ENCODE data around the gene KAT2A. TPM values are rescaled to one million over a fixed set of nuclear protein-coding genes. Genes with fewer than 3 reads are reported as not detected.

The KAT2A gene
- total RNA-seq, 1 donor from 2014 or later, result 43.6 TPM

DNA sequence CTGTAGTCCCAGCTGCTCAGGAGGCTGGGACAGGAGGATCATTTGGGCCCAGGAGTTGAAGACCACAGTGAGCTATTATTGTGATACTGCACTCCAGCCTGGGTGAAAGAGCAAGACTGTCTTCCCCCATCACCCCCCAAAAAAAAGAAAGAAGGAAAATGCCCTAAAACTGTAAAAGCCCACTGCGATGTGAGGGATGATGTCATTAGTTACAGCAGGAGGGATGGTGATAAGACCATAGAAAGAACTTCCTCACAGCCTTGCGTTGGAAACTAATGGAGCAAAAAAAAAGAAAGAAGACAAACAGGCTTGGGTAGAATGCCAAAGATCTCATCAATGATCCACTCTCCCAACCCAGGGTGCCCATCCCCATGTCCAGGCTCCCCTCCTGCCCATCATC, 41.6 kb downstream of the KAT2A start:
- DNase-seq (ENCODE audit: low read depth, low spot score), result no peak
- H3K27me3 Mint-ChIP-seq (ENCODE audit: low read depth), result peaks cover 11% of the 10 kb centered on the region
- TF ChIP-seq, protein P1, sequence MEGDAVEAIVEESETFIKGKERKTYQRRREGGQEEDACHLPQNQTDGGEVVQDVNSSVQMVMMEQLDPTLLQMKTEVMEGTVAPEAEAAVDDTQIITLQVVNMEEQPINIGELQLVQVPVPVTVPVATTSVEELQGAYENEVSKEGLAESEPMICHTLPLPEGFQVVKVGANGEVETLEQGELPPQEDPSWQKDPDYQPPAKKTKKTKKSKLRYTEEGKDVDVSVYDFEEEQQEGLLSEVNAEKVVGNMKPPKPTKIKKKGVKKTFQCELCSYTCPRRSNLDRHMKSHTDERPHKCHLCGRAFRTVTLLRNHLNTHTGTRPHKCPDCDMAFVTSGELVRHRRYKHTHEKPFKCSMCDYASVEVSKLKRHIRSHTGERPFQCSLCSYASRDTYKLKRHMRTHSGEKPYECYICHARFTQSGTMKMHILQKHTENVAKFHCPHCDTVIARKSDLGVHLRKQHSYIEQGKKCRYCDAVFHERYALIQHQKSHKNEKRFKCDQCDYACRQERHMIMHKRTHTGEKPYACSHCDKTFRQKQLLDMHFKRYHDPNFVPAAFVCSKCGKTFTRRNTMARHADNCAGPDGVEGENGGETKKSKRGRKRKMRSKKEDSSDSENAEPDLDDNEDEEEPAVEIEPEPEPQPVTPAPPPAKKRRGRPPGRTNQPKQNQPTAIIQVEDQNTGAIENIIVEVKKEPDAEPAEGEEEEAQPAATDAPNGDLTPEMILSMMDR (conservative IDR thresholded peaks at IDR 0.05), result no peak
- H3K27ac Mint-ChIP-seq (ENCODE audit: unreplicated experiment), result no peak overlapping the region
- H3K36me3 Mint-ChIP-seq (ENCODE audit: low read depth), result no peaks in the 10 kb centered on the region
- no peaks in the 10 kb centered on the region for H3K9me3 Mint-ChIP-seq
- no peaks in the 10 kb centered on the region for H3K4me1 Mint-ChIP-seq
- H3K4me3 Mint-ChIP-seq, result no peak overlapping the region

DNA sequence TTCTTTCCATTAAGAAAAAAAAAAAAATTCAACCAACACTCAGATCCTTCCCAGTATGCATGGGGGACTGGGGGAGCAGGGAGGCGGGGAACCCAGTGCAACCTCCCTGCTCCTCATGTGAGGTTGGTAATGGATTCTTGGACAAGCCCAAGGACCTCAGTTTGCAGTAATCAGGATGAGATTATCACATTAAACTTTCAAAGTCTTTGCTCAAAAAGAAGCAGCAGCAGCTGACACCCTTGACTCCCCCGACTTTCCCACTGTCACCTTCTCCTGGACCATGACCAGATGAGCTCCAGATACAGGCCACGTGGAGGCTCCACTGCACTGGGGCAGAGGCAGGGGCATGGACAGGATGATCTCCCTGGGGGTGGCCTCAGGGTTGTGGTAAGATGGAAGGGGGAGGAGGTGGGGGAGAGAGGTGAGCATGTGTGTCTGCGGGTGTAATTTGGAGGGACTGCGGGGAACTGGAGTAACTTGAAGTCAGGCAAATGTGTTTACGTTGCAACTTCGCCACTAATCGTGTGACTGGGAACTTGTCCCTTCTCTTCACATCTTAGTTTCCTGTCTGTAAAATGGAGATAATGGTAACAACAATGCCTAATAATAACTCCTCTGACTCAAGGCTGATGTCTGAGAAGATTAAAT, 42.6 kb downstream of the KAT2A start:
- TF ChIP-seq, protein P1 (conservative IDR thresholded peaks at IDR 0.05), result no peak
- Mint-ChIP-seq H3K36me3 (ENCODE audit: low read depth) (no peaks in the 10 kb centered on the region), H3K27ac (ENCODE audit: unreplicated experiment) (peak overlapping the region; percentile 57), H3K4me1 (no peaks in the 10 kb centered on the region), H3K27me3 (ENCODE audit: low read depth) (peaks cover 19% of the 10 kb centered on the region), H3K9me3 (no peaks in the 10 kb centered on the region), H3K4me3 (no peak overlapping the region)
- DNase-seq (ENCODE audit: low read depth, low spot score), result no peak

DNA sequence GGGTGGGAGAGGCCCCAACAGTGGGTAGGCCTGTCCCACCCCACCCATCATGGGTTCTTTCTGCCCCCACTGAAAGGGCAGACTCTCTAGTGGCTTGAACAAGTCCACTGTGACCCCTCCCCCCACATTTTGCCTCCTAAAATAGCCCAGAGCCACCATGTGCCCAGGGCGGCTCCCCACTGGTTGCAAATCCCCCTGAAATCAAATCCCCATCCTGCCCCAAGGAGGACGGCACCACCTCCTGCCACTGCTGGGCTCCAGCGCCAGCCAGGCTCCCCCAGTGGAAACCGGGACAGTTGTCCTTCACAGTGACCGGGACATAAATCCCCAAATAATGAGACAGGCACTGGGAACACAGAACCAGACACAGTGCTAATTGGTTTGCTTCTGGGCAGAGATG, 43.4 kb downstream of the KAT2A start:
- no peak for DNase-seq (ENCODE audit: low read depth, low spot score)
- Mint-ChIP-seq H3K4me1 (no peaks in the 10 kb centered on the region), H3K4me3 (no peak overlapping the region), H3K27me3 (ENCODE audit: low read depth) (peaks cover 27% of the 10 kb centered on the region), H3K27ac (ENCODE audit: unreplicated experiment) (no peak overlapping the region), H3K9me3 (no peaks in the 10 kb centered on the region), H3K36me3 (ENCODE audit: low read depth) (no peaks in the 10 kb centered on the region)
- TF ChIP-seq, protein P1 (conservative IDR thresholded peaks at IDR 0.05), result no peak

DNA sequence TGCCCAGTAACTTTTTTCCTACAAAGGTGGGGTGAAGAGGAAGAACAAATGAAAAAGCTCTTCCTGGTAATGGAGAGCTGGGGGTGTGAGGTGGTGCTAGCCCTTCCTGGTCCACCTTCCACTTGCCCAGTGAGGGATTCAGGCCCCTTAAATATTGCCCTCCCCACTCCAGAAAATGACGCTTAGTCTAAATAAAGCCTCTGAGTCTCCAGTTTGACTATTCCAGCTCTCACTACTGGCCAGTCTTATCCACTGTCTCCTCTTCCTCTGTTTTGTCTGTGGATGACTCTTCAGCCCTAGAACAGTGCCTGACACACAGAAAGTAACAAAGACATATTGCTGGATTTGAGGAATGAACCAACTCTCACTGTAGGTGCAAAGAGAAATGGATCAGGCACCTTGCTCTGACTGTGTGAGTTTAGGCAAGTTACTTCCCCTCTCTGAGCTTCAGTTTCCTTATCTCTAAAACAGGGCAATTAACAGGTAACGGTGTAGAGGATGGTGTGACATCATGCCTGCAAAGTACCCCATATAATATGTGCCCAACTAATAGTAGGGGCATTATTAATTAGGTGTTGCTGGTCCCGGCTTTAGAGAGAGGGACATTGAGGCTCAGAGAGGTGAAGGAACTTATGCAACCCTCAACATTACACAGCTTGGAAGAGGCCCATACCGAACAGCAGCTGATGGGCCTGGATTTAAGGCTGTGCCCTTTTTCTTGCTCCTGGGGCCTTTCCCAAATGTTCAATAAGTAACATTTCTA, 44.2 kb downstream of the KAT2A start:
- Mint-ChIP-seq H3K36me3 (ENCODE audit: low read depth) (no peaks in the 10 kb centered on the region), H3K27ac (ENCODE audit: unreplicated experiment) (no peak overlapping the region), H3K4me1 (no peaks in the 10 kb centered on the region), H3K27me3 (ENCODE audit: low read depth) (peaks cover 31% of the 10 kb centered on the region), H3K9me3 (no peaks in the 10 kb centered on the region), H3K4me3 (no peak overlapping the region)
- DNase-seq (ENCODE audit: low read depth, low spot score), result no peak
- TF ChIP-seq, protein P1 (conservative IDR thresholded peaks at IDR 0.05), result no peak

DNA sequence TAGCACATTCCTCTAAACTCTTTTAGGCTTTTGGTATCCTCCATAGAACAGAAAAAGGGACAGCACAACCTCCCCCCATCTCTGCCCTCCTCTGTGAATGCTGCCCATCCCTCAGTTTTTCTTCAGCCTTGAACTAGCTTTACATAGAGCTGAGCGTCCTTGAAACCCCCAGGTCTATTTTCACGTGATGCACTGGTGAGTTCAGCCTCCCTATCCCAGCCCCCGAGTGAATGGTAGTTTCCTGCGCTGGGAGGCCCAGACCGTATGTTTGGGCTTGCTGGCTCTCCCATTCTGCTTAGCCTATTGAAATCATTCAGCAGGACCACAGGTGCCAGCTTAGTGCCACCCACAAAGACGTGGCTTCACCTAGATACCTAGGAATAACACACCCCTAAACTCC, 45.4 kb downstream of the KAT2A start:
- H3K4me3 Mint-ChIP-seq, result no peak overlapping the region
- no peaks in the 10 kb centered on the region for H3K4me1 Mint-ChIP-seq
- TF ChIP-seq, protein P1 (conservative IDR thresholded peaks at IDR 0.05), result no peak
- no peak overlapping the region for H3K27ac Mint-ChIP-seq (ENCODE audit: unreplicated experiment)
- H3K27me3 Mint-ChIP-seq (ENCODE audit: low read depth), result peaks cover 43% of the 10 kb centered on the region
- H3K9me3 Mint-ChIP-seq, result no peaks in the 10 kb centered on the region
- no peak for DNase-seq (ENCODE audit: low read depth, low spot score)
- no peaks in the 10 kb centered on the region for H3K36me3 Mint-ChIP-seq (ENCODE audit: low read depth)
